Ureter (tissue), 1 donor: ENCODE measurements around the gene AGPS. TPM values are rescaled to one million over a fixed set of nuclear protein-coding genes. Genes with fewer than 3 reads are reported as not detected.
"Not testable (repeated sequence)": the region's sequence is repeated elsewhere in the genome, so short reads cannot be mapped to it uniquely, and the experiment has no call there.

Source experiments
- DNase-seq: peaks from one replicate; pipeline ENCODE4 v3.0.0-alpha.2; 2020; ENCODE audit warnings: low spot score
- total RNA-seq: library from RNA; stranded (reverse); gene quantifications from one replicate; pipeline ENCODE4 v1.2.4, GENCODE V29; 2023
- donor health status: DM: yes; HTN: yes; CAD: no.

Gene AGPS
- total RNA-seq, 1 donor from 2014 or later = 38.7 TPM

GRCh38 chr2:177419274-177419673, 26.7 kb downstream of the AGPS start:
- no peak for DNase-seq

- no peak for DNase-seq
Measured at GRCh38 chr2:177422271-177422670, 29.7 kb downstream of the AGPS start.

- not testable (repeated sequence) for DNase-seq
Measured at GRCh38 chr2:177424120-177424519, 31.5 kb downstream of the AGPS start.

- DNase-seq = not testable (repeated sequence)
Measured at GRCh38 chr2:177424620-177425019, 32.0 kb downstream of the AGPS start.

- no peak for DNase-seq
Measured at GRCh38 chr2:177427316-177427715, 34.7 kb downstream of the AGPS start.

- not testable (repeated sequence) for DNase-seq
Measured at GRCh38 chr2:177427936-177428335, 35.4 kb downstream of the AGPS start.

- DNase-seq = no peak
Measured at GRCh38 chr2:177429688-177430325, 37.2 kb downstream of the AGPS start.

- DNase-seq = no peak
Measured at GRCh38 chr2:177430411-177430810, 37.8 kb downstream of the AGPS start.

GRCh38 chr2:177431111-177431725, 38.6 kb downstream of the AGPS start:
- DNase-seq = not testable (repeated sequence)

GRCh38 chr2:177432703-177433102, 40.1 kb downstream of the AGPS start:
- no peak for DNase-seq

GRCh38 chr2:177433402-177433801, 40.8 kb downstream of the AGPS start:
- no peak for DNase-seq

GRCh38 chr2:177434475-177434874, 41.9 kb downstream of the AGPS start:
- DNase-seq = no peak

GRCh38 chr2:177445200-177445599, 52.6 kb downstream of the AGPS start:
- DNase-seq = no peak

- DNase-seq = no peak
Measured at GRCh38 chr2:177448031-177448430, 55.5 kb downstream of the AGPS start.

- DNase-seq = no peak
Measured at GRCh38 chr2:177449159-177449558, 56.6 kb downstream of the AGPS start.

GRCh38 chr2:177455187-177455586, 62.6 kb downstream of the AGPS start:
- no peak for DNase-seq

GRCh38 chr2:177459756-177460155, 67.2 kb downstream of the AGPS start:
- DNase-seq = not testable (repeated sequence)

- no peak for DNase-seq
Measured at GRCh38 chr2:177460973-177461585, 68.5 kb downstream of the AGPS start.

GRCh38 chr2:177464549-177464948, 72.0 kb downstream of the AGPS start:
- DNase-seq = no peak

GRCh38 chr2:177465400-177466138, 73.0 kb downstream of the AGPS start:
- no peak for DNase-seq

GRCh38 chr2:177466337-177467195, 74.0 kb downstream of the AGPS start:
- no peak for DNase-seq

GRCh38 chr2:177467646-177468045, 75.1 kb downstream of the AGPS start:
- DNase-seq = no peak
